Astrocyte of the cerebellum (primary cell): ENCODE measurements around the gene TMEM41B.

Source experiments
- DNase-seq: peaks from one replicate; pipeline ENCODE4 v3.0.0-alpha.2; 2011; ENCODE audit warnings: low read depth
- H3K4me3 ChIP-seq: 2 replicates; pipeline ENCODE4 v1.5.1; 2011; ENCODE audit warnings: mild to moderate bottlenecking, low read depth, low read length, moderate library complexity
- in situ Hi-C: cut with HindIII; loops from 2 replicates; pipeline ENCODE4 v1.10.0; 2017; ENCODE audit warnings: low sequenced_read_pairs
- TF ChIP-seq, protein P1 (sequence below): IDR thresholded peaks from 2 replicates; pipeline ENCODE4 v1.5.1; 2012; ENCODE audit warnings: low read length, low read depth, moderate library complexity, mild to moderate bottlenecking; ENCODE audit errors: missing control alignments

TMEM41B gene

GRCh38 chr11:9274499-9275258 lies 39.7 kb downstream of the TMEM41B start:
- no peak overlapping the region for H3K4me3 ChIP-seq
- TF ChIP-seq, protein P1, sequence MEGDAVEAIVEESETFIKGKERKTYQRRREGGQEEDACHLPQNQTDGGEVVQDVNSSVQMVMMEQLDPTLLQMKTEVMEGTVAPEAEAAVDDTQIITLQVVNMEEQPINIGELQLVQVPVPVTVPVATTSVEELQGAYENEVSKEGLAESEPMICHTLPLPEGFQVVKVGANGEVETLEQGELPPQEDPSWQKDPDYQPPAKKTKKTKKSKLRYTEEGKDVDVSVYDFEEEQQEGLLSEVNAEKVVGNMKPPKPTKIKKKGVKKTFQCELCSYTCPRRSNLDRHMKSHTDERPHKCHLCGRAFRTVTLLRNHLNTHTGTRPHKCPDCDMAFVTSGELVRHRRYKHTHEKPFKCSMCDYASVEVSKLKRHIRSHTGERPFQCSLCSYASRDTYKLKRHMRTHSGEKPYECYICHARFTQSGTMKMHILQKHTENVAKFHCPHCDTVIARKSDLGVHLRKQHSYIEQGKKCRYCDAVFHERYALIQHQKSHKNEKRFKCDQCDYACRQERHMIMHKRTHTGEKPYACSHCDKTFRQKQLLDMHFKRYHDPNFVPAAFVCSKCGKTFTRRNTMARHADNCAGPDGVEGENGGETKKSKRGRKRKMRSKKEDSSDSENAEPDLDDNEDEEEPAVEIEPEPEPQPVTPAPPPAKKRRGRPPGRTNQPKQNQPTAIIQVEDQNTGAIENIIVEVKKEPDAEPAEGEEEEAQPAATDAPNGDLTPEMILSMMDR, result no peak
- no peak for DNase-seq
- in situ Hi-C loops, result no loop called here

DNA sequence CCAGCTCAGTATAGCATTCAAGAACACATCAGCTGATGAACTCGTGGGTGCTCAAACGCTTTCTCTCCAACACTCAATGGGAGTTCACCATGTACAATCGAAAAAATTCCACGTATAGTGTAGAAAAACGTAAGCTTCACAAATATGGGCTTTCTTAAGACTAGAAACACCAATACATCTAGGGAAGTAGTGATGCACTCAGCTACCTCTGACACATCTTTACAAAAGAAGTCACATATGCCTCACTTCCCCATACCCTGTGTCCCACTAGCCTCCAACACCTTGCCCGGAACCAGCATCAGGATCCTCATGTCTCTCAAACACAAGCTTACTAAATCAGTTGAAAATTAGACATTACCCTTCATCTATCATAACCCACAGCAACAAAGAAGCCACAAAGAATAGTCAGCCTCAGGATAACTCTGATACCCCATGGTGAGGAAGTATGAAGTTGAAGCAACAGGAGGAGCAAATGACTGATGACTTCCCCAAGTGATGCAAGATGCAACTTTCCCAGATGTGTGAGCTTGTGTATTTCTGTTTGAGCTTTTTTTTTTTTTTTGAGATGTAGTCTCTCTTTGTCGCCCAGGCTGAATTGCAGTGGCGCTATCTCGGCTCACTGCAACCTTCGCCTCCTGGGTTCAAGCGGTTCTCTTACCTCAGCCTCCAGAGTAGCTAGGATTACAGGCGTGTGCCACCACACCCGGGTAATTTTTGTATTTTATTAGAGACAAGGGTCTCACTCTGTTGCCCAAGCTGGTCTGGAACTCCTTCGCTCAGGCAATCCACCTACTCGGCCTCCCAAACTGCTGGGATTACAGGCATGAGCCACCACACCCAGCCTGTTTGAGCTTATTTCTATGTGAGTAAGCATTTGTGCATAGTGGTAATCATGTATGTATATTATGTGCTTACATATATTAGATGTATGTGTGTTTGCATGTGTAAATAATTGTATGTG lies 40.7 kb downstream of the TMEM41B start:
- no peak overlapping the region for H3K4me3 ChIP-seq
- DNase-seq, result no peak
- TF ChIP-seq, protein P1, result no peak
- in situ Hi-C loops, result no loop called here

GRCh38 chr11:9269492-9270013 lies 44.8 kb downstream of the TMEM41B start:
- TF ChIP-seq, protein P1, result no peak
- in situ Hi-C loops, result no loop called here
- H3K4me3 ChIP-seq, result no peak overlapping the region
- no peak for DNase-seq

- in situ Hi-C loops, result no loop called here
- TF ChIP-seq, protein P1, result no peak
- H3K4me3 ChIP-seq, result no peak overlapping the region
- no peak for DNase-seq
Observed at GRCh38 chr11:9267680-9268079, 46.7 kb downstream of the TMEM41B start.

DNA sequence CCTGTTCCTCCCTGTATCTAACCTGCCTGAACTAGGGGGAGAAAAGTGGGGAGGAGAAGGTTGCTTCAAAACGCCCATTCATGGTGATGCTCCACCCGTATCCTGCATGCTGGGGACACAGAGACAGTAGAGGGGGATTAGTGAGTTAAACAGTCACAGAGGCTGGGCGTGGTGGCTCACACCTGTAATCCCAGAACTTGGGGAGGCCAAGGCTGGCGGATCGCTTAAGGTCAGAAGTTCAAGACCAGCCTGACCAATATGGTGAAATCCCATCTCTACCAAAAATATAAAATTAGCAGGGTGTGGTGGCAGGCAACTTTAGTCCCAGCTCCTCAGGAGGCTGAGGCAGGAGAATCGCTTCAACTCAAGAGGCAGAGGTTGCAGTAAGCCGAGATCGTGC lies 47.5 kb downstream of the TMEM41B start:
- TF ChIP-seq, protein P1, result no peak
- in situ Hi-C loops, result no loop called here
- no peak for DNase-seq
- no peak overlapping the region for H3K4me3 ChIP-seq

- TF ChIP-seq, protein P1, result no peak
- no peak for DNase-seq
- in situ Hi-C loops, result no loop called here
- H3K4me3 ChIP-seq, result no peak overlapping the region
Observed at GRCh38 chr11:9266132-9266736, 48.2 kb downstream of the TMEM41B start.
